ENCODE measurements around the gene LPIN1.
"Not testable (repeated sequence)": the region's sequence is repeated elsewhere in the genome, so short reads cannot be mapped to it uniquely, and the experiment has no call there.

LPIN1 gene

GRCh38 chr2:11745613-11746375, 638 bp upstream of the LPIN1 start:
- no peak for DNase-seq

- no peak for DNase-seq
Observed at GRCh38 chr2:11746807-11747459, 501 bp downstream of the LPIN1 start.

- no peak for DNase-seq
Observed at GRCh38 chr2:11748018-11748860, 1.8 kb downstream of the LPIN1 start.

- no peak for DNase-seq
Observed at GRCh38 chr2:11748861-11749645, 2.6 kb downstream of the LPIN1 start.

- no peak for DNase-seq
Observed at GRCh38 chr2:11749646-11750349, 3.4 kb downstream of the LPIN1 start.

- DNase-seq, result peak; percentile 58
Observed at GRCh38 chr2:11750422-11750821, 4.0 kb downstream of the LPIN1 start.

GRCh38 chr2:11750917-11751316, 4.5 kb downstream of the LPIN1 start:
- no peak for DNase-seq

GRCh38 chr2:11752906-11753305, 6.5 kb downstream of the LPIN1 start:
- no peak for DNase-seq

GRCh38 chr2:11753452-11753885, 7.0 kb downstream of the LPIN1 start:
- DNase-seq, result peak; percentile 49

- DNase-seq, result peak; percentile 81
Observed at GRCh38 chr2:11753886-11754699, 7.7 kb downstream of the LPIN1 start.

- no peak for DNase-seq
Observed at GRCh38 chr2:11754700-11755015, 8.2 kb downstream of the LPIN1 start.

GRCh38 chr2:11757101-11757500, 10.7 kb downstream of the LPIN1 start:
- DNase-seq, result no peak

GRCh38 chr2:11758187-11758586, 11.8 kb downstream of the LPIN1 start:
- DNase-seq, result no peak

GRCh38 chr2:11758647-11759046, 12.2 kb downstream of the LPIN1 start:
- no peak for DNase-seq

- DNase-seq, result not testable (repeated sequence)
Observed at GRCh38 chr2:11759182-11759975, 12.9 kb downstream of the LPIN1 start.

- no peak for DNase-seq
Observed at GRCh38 chr2:11761259-11761658, 14.8 kb downstream of the LPIN1 start.

GRCh38 chr2:11762031-11762430, 15.6 kb downstream of the LPIN1 start:
- no peak for DNase-seq

- no peak for DNase-seq
Observed at GRCh38 chr2:11762799-11763461, 16.5 kb downstream of the LPIN1 start.

- no peak for DNase-seq
Observed at GRCh38 chr2:11764359-11764758, 17.9 kb downstream of the LPIN1 start.

- DNase-seq, result no peak
Observed at GRCh38 chr2:11764920-11765319, 18.5 kb downstream of the LPIN1 start.

Measured in stimulated activated CD4-positive, alpha-beta T cell treated with anti-CD3 and anti-CD28 coated beads, Interleukin-4, amount 100 ng/mL, for 24 hours (primary cell).